ENCODE data around the gene GAS7.

The GAS7 gene

DNA sequence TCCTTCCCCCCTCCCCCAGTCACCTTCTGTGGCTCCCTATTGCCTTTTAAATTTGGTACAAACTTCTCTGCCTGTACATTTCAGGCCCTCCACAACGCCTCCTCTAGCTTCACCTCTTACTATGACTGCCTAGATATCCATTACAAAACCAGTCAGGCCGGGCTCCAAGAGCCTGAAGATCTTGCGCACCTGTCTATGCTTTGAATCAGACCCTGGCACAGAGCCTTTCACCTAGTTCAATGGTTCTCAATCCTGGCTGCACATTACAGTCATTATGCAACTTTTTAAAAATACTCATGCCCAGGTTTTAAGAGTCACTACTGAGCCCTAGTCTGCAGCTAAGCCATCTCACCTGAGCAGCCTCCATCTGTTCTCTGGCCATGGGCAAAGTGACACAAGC, 1.6 kb upstream of the GAS7 start:
- no peak for DNase-seq

- DNase-seq = no peak
Measured at GRCh38 chr17:10197721-10198508, 491 bp downstream of the GAS7 start.

DNA sequence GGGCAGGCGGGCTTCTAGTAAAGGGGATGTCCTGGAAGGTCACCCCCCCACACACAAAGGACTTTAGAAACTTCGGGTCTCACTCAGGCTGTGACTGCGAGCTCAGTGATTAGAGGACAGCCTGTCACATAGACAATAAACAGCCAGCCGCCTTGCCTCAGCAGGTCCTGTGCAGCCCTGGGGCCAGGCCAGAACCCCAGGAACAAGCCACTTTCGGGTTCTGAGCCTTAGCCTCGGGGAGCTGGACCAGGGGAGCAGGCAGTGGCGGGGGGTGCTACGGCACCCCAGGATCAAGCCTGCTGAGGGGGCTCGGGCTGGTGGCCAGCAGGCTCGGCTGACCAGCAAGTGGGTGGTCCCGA, 1.1 kb downstream of the GAS7 start:
- no peak for DNase-seq

GRCh38 chr17:10196941-10197340, 1.5 kb downstream of the GAS7 start:
- DNase-seq = no peak

DNA sequence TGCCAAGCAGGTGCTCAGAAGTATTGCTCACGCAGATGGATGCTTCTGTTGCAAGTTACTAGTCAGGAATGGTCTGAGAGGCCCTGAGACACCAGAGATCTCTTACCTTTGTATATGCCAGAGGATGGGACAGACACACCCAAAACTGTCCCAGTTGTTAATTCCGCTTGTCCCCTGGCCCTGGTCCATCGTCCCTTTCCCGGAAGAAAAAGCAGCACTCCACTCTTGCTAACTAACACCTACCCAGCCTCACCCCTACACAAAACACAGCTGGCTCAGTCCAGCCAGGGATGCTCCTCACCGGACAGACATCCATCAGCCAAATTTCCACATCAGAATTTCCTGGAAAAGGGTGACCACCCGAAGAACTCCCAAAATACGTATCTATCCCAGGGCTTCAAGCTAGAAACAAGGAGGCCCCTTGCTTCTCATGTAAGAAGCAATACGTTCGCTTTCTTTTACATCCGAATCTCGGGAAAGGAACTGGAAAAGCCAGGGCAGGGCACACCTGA, 2.0 kb downstream of the GAS7 start:
- no peak for DNase-seq

- no peak for DNase-seq
Measured at GRCh38 chr17:10195090-10195805, 3.2 kb downstream of the GAS7 start.

DNA sequence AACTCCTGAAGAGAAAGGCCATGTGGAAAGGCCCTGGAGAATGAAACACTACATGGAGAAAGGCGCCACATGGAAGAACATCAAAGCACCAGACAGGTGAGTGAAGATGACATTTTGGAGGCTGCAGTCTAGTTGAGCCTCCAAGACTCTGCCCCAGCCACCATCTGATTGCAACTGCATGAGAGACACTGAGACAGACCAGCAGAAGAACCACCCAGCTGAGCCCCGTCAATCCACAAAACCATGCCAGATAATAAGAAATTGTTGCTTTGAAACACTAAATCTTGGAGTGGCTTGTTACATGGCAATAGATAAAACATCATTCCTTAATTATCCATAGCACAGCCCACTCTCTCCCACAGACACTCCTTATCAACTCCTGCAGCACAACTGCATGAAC, 4.8 kb downstream of the GAS7 start:
- DNase-seq = no peak

- DNase-seq = no peak
Measured at GRCh38 chr17:10192972-10193371, 5.4 kb downstream of the GAS7 start.

GRCh38 chr17:10192461-10192860, 5.9 kb downstream of the GAS7 start:
- no peak for DNase-seq

DNA sequence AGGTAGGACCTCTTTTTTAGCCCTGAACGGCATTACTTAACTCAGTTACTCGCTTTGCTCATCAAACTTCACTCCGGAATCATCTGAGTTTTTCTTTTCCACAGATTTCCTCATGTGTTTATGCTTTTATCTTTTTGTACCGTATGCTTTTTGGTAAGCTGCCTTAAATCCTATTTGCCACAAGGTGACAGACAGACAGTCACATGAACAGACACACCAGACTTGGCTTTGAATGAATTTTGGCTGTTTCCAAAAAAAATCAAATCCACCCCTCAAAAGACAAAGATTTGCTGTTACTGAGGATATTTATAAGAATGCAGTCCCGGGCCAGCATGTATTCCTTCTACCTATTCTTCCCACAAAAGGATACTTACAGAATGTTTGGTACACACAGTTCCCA, 10.9 kb downstream of the GAS7 start:
- DNase-seq = no peak

DNA sequence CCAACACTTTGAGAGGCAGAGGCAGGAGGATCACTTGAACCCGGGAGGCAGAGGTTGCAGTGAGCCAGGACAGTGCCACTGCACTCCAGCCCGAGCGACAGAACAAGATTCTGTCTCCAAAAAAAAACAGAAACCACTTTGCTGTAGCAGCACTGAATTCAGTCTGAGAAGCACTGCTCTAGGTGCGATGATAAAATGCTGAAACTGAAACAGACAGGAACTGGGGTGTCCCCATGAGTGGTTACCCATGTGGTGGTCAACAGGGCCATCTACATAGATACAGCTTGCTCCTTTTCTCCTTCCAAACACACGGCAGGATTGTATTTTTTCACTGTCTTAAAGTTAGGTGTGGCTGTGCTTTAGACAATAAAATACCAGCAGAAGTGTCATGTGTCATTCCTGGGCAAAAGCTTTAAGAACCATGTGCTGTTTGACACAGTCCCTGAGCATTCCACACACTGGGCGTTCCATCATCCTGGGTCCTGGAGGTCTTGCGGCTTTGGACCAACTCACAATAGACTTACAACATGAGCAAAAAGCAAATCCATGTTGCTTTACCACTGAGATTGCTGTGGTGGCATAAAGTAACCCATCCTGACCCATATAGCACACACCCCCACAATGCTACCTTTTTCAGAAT, 11.5 kb downstream of the GAS7 start:
- DNase-seq = no peak

DNA sequence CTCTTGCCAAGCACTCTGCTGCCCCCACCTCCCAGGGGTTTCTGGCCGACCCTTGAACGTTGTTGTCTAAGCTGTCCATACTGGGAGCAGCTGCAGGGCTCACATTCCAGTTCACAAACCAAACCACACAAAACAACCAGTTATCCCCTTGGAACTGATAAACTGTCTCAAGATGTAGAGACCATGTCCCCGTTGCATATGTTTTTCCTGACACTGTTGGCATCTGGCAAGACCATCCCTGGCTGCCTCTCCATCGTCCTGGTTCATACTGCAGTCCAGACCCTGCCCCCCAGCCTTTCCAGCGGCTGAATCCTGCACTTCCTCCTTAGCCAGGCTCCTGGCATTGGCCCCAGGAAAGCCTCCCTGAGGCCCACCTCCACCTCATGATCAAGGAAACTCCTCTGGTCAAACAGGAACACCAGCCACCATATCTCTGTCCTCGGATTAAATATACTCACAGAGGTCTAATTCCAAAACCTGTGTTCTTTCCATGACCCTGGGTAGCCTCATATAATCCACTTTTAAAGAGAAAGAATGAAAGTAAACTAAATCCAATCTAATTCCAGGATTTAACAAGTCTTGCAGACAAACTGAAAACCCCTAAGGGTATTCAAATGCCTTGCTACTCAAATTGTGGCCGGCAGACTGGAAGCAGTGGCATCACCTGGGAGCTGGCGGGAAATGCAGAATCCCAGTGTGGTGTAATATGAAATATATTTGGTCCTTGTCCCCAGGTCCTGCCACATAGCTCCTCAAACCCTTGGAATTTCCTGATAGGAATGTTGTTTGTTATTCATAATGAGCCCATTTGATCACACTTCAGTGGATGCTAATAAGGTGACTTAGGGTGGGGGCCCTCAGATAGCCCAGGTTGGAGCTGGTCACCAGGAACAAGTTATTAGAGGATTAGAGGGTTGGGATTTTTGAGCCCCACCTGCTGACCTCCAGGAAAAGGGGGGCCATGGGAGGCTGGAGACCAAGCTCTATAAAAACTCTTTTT, 14.2 kb downstream of the GAS7 start:
- DNase-seq = no peak

GRCh38 chr17:10182785-10183184, 15.6 kb downstream of the GAS7 start:
- no peak for DNase-seq

- no peak for DNase-seq
Measured at GRCh38 chr17:10178506-10178991, 19.9 kb downstream of the GAS7 start.

DNA sequence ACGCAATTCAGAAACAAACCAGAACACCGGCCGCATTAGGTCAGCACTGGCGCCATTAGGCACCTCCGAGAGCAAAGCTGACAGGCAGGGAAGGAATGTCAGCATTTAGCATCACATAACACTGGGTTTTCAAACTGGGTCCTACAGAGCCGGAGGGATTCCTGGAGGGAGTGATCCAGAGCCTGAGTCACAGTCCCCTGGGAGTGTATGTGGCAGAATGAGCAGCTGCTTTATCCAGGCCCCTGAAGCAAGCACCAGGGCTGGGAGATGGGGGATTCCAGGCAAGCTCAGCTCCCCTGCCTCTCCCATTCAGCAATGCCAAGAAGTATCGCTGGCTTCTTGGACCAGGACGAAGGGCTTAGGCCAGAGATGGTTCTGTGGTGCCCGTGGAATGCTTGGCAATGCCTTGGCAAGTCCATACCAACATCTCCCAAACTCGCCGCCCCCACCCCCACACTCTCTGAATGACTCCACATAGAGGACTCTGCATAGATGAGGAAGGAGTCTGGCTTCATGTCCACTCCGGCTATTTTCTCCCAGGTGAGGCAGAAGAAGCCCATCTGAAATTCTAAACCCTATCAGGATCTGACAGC, 20.4 kb downstream of the GAS7 start:
- DNase-seq = no peak

- DNase-seq = no peak
Measured at GRCh38 chr17:10177131-10177912, 21.1 kb downstream of the GAS7 start.

- no peak for DNase-seq
Measured at GRCh38 chr17:10173913-10174312, 24.5 kb downstream of the GAS7 start.

GRCh38 chr17:10172778-10173177, 25.6 kb downstream of the GAS7 start:
- no peak for DNase-seq

- DNase-seq = no peak
Measured at GRCh38 chr17:10172241-10172741, 26.1 kb downstream of the GAS7 start.

DNA sequence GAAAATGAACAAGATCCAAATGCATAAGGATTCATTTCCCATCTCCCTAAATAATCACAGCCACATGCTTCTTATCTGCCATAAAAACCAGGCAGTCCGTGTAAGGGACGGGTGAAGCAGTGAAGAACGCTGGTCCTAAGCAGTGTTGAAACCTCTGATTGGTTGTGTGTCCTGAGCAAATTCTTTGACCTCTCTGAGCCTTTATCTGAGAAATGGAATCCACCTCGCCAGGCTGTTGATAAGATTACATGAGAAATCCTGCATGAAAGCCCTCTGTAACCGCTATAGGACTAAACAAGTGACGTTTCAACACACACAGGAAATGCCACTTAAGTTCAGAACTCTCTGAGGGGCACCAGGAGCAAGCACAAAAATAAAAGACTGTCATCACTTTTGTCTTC, 26.8 kb downstream of the GAS7 start:
- DNase-seq = no peak

- no peak for DNase-seq
Measured at GRCh38 chr17:10171122-10171571, 27.3 kb downstream of the GAS7 start.
